NCI-H2029 (cell line): ENCODE measurements around the gene COL18A1.
"Not testable (repeated sequence)": the region's sequence is repeated elsewhere in the genome, so short reads cannot be mapped to it uniquely, and the experiment has no call there.

ENCODE experiments used
- DNase-seq: peaks from one replicate; lab custom pipeline; 2025; lab: John Stamatoyannopoulos, UW

The COL18A1 gene

DNA sequence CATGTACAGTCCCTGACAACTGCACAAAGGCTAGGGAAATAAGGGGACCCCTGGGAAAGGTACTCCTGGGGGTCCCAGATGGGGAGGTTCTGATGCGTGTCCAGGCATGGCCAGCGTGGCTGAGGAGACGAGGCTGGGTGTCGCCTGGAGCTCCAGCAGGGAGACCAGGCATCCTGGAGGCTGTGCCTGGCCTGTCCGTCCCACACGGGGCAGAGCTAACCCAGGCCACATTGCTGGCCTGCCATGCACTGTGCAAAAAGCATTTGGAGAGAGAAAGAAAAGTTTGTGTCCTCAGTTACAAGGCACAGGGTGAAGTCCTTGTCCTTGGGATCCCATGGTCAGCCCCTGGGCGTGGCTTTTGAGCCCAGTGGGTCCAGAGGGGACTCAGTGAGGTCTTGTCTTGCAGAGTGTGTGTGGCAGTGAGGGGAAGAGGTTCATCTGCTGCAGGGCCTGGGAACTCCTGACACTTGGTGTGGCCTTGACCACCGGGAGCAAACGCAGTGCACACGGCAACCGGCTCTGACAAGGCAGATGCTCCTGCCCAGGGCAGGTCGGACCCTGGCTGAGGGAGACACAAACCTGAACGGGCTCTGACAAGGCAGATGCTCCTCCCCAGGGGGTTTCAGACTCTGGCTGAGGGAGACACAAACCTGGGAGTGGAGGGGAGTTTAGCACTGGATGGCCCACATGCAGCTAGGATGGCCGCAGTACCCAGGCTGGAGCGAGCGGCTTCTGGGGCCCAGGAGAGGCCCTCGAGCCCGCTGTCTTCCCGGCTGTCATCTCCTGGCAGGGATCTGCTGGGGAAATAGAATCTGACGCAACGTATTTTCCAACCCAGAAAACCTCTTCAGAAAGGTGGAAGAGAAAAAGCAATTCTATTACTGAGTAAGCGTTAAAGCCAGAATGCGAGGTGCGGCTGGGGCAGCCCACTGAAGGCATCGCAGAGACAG is 37.3 kb upstream of the COL18A1 start:
- no peak for DNase-seq

DNA sequence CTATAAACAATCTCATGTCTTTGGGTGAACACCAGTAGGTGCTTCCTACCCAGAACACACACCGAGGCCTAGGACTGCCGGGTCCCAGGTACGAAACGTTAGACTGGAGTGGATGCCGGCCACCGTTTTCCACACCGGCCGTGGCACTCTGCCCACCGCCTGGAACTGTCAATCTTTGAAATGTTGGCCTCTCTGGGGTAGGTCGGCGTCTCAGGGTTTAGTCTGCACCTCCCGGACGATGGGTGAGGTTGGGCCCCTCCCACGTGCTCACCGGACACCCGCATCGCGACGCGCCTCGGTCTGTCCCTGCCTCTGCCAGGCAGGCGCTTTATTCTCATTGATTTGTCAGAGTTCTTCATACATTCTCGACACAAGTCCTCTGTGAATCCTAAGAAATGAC is 35.9 kb upstream of the COL18A1 start:
- not testable (repeated sequence) for DNase-seq

GRCh38 chr21:45370575-45370974 is 34.4 kb upstream of the COL18A1 start:
- no peak for DNase-seq

GRCh38 chr21:45371081-45371480 is 33.9 kb upstream of the COL18A1 start:
- no peak for DNase-seq

GRCh38 chr21:45371655-45372054 is 33.3 kb upstream of the COL18A1 start:
- DNase-seq: no peak

GRCh38 chr21:45372732-45373355 is 32.1 kb upstream of the COL18A1 start:
- DNase-seq: no peak

DNA sequence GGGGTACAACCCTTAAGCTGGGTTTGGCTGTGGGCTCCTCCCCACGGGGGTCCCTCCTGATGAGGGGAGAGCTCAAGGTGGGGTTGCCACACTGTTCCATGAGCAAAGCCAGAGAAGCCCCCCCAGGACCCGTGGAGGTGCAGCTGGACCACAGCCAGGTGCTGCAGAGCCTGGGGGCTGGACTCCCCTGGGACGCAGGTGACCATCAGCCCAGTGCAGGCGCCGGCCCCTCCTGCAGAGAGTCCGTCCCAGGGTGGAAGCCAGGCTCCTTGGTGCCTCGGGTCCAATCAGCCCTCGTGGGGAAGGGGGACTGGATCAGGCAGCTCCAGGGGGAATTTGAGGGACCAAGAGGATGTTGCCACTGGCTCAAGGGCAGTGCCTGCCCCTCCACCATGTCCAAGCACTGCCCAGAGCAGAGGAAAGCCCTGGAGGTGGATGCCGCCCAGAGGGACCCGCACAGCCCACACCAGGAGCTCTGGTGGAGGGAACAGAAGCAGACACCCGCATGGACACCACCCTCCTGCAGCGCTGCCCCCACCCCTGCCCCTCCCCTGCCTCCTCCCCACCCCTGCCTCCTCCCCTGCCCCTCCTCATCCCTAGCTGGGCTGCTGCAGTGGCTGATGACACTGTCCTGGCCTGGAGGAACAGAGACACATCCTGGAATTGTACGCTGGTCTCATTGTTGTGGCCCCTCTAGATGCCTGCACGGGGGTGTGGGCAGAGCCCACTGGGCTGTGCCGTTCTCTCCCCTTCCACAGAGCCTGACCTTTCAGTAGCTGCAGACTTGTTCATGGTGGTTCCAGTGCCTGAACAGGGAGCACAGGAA is 30.8 kb upstream of the COL18A1 start:
- DNase-seq: no peak

GRCh38 chr21:45374826-45375455 is 30.0 kb upstream of the COL18A1 start:
- no peak for DNase-seq

- DNase-seq: no peak
These were observed 28.3 kb upstream of the COL18A1 start for GRCh38 chr21:45376459-45377324.

DNA sequence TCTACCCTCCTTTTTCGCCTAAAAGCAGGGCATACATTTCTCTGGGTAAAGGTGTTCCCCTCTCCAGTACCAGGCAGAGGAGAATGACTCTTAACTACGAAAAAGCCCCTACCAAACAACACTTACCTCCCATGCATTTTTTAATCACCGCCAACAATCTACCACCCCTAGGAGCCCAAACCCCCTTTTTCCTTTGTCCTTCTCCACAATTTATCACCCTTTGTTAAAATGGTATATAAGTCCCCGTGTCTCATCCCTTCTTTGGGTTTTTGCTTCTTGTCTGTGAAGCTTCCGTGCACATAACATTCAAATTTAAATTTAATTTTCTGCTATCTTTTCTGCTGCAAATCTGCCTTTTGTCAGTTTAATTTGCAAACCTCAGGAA is 27.6 kb upstream of the COL18A1 start:
- no peak for DNase-seq

- DNase-seq: no peak
These were observed 27.1 kb upstream of the COL18A1 start for GRCh38 chr21:45377866-45378257.

GRCh38 chr21:45378258-45378966 is 26.6 kb upstream of the COL18A1 start:
- no peak for DNase-seq

GRCh38 chr21:45379171-45379900 is 25.6 kb upstream of the COL18A1 start:
- DNase-seq: no peak

DNA sequence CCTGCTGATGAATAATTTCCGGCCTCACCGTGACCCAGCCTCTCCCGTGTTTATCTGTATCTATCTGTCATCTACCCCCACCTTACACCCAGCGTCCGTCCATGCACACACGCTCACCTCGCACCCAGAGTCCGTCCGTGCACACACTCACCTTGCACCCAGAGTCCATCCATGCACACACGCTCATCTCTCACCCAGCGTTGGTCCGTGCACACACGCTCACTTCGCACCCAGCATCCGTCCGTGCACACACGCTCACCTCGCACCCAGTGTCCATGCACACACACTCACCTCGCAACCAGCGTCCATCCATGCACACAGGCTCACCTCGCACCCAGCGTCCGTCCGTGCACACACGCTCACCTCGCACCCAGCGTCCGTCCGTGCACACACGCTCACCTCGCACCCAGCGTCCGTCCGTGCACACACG is 25.0 kb upstream of the COL18A1 start:
- DNase-seq: no peak

GRCh38 chr21:45380566-45380965 is 24.4 kb upstream of the COL18A1 start:
- no peak for DNase-seq

- no peak for DNase-seq
These were observed 23.8 kb upstream of the COL18A1 start for GRCh38 chr21:45381036-45381787.

DNA sequence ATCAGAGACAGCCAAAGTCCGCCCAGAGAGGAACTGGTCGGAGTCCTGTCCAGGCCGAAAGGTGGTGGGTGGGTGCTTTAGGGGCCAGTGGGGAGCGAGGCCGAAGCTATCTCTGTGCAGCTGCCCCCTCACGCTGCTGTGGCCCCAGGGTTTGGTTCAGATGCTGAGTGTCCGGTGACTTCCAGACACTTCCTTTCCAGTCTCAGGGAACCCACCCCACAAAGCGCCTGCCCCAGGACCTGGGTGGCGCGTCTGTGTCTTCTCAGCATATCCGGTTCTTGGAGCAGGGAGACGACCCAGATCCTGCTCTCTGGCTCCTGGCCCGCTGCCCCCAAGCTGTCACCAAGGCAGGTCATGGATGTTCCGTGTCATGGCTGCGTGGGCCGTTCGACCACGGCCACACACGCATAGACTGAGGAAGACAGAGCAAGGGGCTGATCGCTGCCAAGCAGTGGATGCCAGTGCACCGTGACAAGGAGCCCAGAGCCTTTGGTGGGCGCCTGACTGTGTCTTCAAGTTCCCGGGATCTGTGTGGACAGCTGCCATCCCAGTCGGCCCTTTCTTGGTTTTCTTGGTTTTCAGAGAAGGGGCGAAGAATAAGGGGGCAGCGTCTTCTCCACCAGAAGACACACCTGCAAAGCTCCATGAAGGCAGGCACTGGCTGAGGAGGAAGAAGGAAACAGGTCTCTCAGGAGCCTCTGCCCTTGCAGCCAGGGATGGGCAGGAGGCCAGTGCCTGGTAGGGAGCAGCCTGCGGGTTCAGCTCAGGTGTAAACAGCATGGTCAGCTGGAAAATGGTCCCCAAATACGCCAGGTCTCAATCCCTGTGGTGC is 22.9 kb upstream of the COL18A1 start:
- no peak for DNase-seq

GRCh38 chr21:45382697-45382997 is 22.3 kb upstream of the COL18A1 start:
- DNase-seq: no peak
